ENCODE data around the gene DTD1.

Gene DTD1

DNA sequence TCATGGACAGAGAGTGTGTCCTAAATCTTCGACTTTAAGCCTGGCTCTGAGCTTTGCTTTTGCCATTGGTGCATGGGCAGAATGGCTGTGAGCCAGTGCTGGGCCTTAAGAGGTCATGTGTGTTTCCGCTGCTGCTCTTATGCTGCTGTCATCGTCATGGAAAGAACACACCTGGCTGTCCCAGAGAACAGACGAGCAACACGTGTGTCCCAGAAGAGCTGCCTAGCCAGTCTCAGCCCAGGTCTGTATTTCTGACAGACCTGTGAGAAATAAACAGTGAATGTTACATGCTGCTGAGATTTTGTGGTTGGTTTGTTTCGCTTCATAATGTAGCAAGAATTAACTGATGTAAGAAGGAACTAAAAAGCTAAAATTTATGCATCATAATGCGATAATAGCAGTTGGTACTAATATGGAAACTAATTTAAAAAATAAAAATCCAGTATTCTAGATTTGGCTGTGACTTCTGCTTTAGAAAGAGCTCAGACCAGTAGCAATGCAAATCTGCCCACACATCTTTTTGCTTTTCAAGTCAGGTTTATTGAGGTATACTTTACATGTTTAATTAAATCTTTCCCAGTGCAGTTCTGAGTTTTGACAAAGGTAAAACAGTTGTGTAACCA lies 214.3 kb downstream of the DTD1 start:
- no peak for DNase-seq

DNA sequence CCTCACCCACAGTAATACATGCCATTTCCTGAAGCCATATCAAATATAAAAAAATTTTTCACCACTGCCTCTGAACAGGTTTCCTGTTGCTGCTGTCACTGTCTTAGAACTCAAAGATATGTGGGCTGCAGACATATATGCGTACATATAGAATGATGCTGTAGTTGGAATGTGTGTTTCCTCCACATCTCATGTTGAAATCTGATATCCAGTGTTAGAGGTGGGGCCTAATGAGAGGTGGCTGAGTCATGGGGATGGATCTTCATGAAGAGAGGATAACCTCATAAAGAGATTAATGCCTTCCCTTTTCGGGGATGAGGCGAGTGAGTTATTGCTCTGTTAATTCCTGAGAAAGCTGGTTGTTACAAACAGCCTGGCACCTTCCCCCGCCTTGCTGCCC lies 218.0 kb downstream of the DTD1 start:
- DNase-seq = peak; percentile 22

- DNase-seq = no peak
These were observed 220.9 kb downstream of the DTD1 start for GRCh38 chr20:18808712-18809111.

- no peak for DNase-seq
These were observed 223.3 kb downstream of the DTD1 start for GRCh38 chr20:18811186-18811585.

DNA sequence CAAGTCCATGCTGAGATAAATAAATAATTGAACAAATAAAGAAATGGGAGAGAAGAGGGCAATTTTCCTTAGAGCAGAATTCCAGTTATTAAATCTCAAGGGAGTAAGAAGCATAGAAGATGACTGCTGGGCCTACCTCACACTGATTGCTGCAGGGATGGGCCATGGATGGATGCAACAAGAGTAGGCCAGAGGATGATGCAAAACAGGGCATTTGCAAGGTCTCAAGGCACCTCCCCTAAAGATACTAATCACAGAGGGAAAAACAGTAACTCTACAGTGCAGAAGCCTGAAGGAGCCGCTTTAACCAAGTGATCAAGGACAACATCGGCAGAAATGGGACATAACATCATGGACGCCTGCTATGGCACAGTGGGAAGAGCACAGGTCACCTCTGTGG lies 224.1 kb downstream of the DTD1 start:
- no peak for DNase-seq

DNA sequence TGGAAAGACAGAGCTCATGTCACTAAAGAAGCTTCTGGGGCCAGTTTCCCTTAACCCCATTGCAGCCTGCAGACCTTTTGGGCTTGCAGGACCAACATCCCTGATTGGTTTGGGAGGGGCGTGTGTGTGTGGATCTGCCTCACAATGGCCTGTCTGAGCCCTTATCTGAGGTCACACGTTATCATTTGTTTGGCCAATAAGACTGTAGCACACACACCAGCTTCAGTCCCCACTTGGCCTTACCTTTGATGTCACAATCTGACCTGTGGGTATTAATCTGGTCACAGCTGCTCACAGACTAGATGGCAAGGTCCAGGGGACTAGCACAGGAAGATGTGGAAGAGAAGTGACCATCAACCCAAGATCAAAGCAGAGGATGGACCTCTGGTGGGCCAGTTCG lies 225.6 kb downstream of the DTD1 start, which contains the start of gene SCP2D1:
Gene SCP2D1 (plus strand): TSS at position 301 of the 400 bp plus-strand sequence. CDS start 33 bp downstream, at position 334.
- DNase-seq = no peak

- no peak for DNase-seq
These were observed 227.5 kb downstream of the DTD1 start for GRCh38 chr20:18815194-18815942.
